Activated naive CD4-positive, alpha-beta T cell treated with anti-CD3 and anti-CD28 coated beads, Interleukin-2, amount 50 U/mL, for 72 hours (primary cell): ENCODE data around the gene IQCF6. TPM values are rescaled to one million over a fixed set of nuclear protein-coding genes. Genes with fewer than 3 reads are reported as not detected.
A peak's percentile ranks its signal among the peaks of the same experiment; 100 is the strongest.

Experiments
- ATAC-seq, 2 donors: fragments of 150-1000 bp; cut with Tn5 transposase; 2 replicates each; pipeline ENCODE4 v1.10.0; 2021; ENCODE audit warnings: mild to moderate bottlenecking in 2 of 2, moderate library complexity in 2 of 2
- DNase-seq, 2 donors: peaks; one replicate each; pipeline ENCODE4 v3.0.0; 2021 to 2022; ENCODE audit warnings: low spot score in 2 of 2
- H3K27ac Mint-ChIP-seq, 2 donors: one replicate each; pipeline ENCODE4 v1.8.0; 2022; ENCODE audit warnings: mild to moderate bottlenecking in 2 of 2, mixed read lengths in 2 of 2
- H3K36me3 Mint-ChIP-seq, 2 donors: one replicate each; pipeline ENCODE4 v1.8.0; 2022; ENCODE audit warnings: mixed read lengths in 2 of 2
- H3K9me3 Mint-ChIP-seq, 2 donors: one replicate each; pipeline ENCODE4 v1.8.0; 2022; ENCODE audit warnings: mixed read lengths in 2 of 2
- total RNA-seq, 2 donors: library from RNA; stranded (reverse); gene quantifications; one replicate each; pipeline ENCODE4 v1.2.3, GENCODE V29; 2022

IQCF6 gene
- not detected for total RNA-seq

- Mint-ChIP-seq H3K27ac (peak within 1 kb of the TSS in 1 of 2 donors; percentile 40), H3K9me3 (no peaks in the 10 kb centered on the region), H3K36me3 (no peaks in the 10 kb centered on the region)
- DNase-seq (no peak), ATAC-seq (no peak)
These were observed at the start of gene IQCF6 for GRCh38 chr3:51779137-51779536. Gene IQCF6 (minus strand): TSS chr3:51779237. CDS start chr3:51779224, 13 bp downstream.

GRCh38 chr3:51828297-51828696 lies 49.3 kb upstream of the IQCF6 start:
- peaks cover 6 to 19% of the 10 kb centered on the region in 2 donors for H3K9me3 Mint-ChIP-seq
- ATAC-seq: no peak
- H3K36me3 Mint-ChIP-seq: peaks cover 11 to 16% of the 10 kb centered on the region in 2 donors
- no peak overlapping the region for H3K27ac Mint-ChIP-seq
- no peak for DNase-seq

GRCh38 chr3:51819709-51820406 lies 40.8 kb upstream of the IQCF6 start:
- Mint-ChIP-seq H3K36me3 (peaks cover 4 to 6% of the 10 kb centered on the region in 2 donors), H3K27ac (no peak overlapping the region), H3K9me3 (peaks cover 7 to 14% of the 10 kb centered on the region in 2 donors)
- DNase-seq (peak in 1 of 2 donors; percentile 24), ATAC-seq (no peak)

GRCh38 chr3:51819151-51819550 lies 40.1 kb upstream of the IQCF6 start:
- Mint-ChIP-seq H3K27ac (no peak overlapping the region), H3K36me3 (peaks cover 4 to 6% of the 10 kb centered on the region in 2 donors), H3K9me3 (peaks cover 7 to 14% of the 10 kb centered on the region in 2 donors)
- DNase-seq (no peak), ATAC-seq (no peak)

GRCh38 chr3:51817375-51817774 lies 38.3 kb upstream of the IQCF6 start:
- ATAC-seq: peak in 1 of 2 donors; percentile 33
- H3K27ac Mint-ChIP-seq: no peak overlapping the region
- DNase-seq: no peak
- peaks cover 4 to 6% of the 10 kb centered on the region in 2 donors for H3K36me3 Mint-ChIP-seq
- H3K9me3 Mint-ChIP-seq: peaks cover 4 to 9% of the 10 kb centered on the region in 2 donors

GRCh38 chr3:51816723-51817122 lies 37.7 kb upstream of the IQCF6 start:
- no peak for ATAC-seq
- H3K9me3 Mint-ChIP-seq: peaks cover 2 to 7% of the 10 kb centered on the region in 2 donors
- DNase-seq: no peak
- H3K27ac Mint-ChIP-seq: no peak overlapping the region
- H3K36me3 Mint-ChIP-seq: peaks cover 2 to 3% of the 10 kb centered on the region in 2 donors

- no peaks in the 10 kb centered on the region for H3K36me3 Mint-ChIP-seq
- peaks cover 0 to under 1% of the 10 kb centered on the region in 2 donors for H3K9me3 Mint-ChIP-seq
- no peak overlapping the region for H3K27ac Mint-ChIP-seq
- ATAC-seq (no peak), DNase-seq (no peak)
These were observed 36.6 kb upstream of the IQCF6 start for GRCh38 chr3:51815614-51816013.

- H3K27ac Mint-ChIP-seq: no peak overlapping the region
- H3K36me3 Mint-ChIP-seq: no peaks in the 10 kb centered on the region
- no peak for ATAC-seq
- no peaks in the 10 kb centered on the region for H3K9me3 Mint-ChIP-seq
- DNase-seq: no peak
These were observed 35.0 kb upstream of the IQCF6 start for GRCh38 chr3:51814034-51814433.

- H3K9me3 Mint-ChIP-seq: no peaks in the 10 kb centered on the region
- H3K36me3 Mint-ChIP-seq: no peaks in the 10 kb centered on the region
- DNase-seq (no peak), ATAC-seq (no peak)
- H3K27ac Mint-ChIP-seq: no peak overlapping the region
These were observed 34.5 kb upstream of the IQCF6 start for GRCh38 chr3:51813539-51813938.

- no peak for ATAC-seq
- DNase-seq: no peak
- H3K27ac Mint-ChIP-seq: no peak overlapping the region
- H3K9me3 Mint-ChIP-seq: peaks cover 0 to 6% of the 10 kb centered on the region in 2 donors
- no peaks in the 10 kb centered on the region for H3K36me3 Mint-ChIP-seq
These were observed 29.9 kb upstream of the IQCF6 start for GRCh38 chr3:51808934-51809333.

GRCh38 chr3:51802106-51802703 lies 23.2 kb upstream of the IQCF6 start:
- DNase-seq (no peak), ATAC-seq (peak in 1 of 2 donors; percentile 75)
- Mint-ChIP-seq H3K36me3 (no peaks in the 10 kb centered on the region), H3K27ac (no peak overlapping the region), H3K9me3 (no peaks in the 10 kb centered on the region)

GRCh38 chr3:51800750-51801125 lies 21.7 kb upstream of the IQCF6 start:
- H3K27ac Mint-ChIP-seq: no peak overlapping the region
- H3K36me3 Mint-ChIP-seq: no peaks in the 10 kb centered on the region
- H3K9me3 Mint-ChIP-seq: no peaks in the 10 kb centered on the region
- no peak for ATAC-seq
- no peak for DNase-seq

- peak in 1 of 2 donors; percentile 62 for DNase-seq
These were observed 21.1 kb upstream of the IQCF6 start for GRCh38 chr3:51799879-51800749.

GRCh38 chr3:51798411-51798963 lies 19.4 kb upstream of the IQCF6 start:
- Mint-ChIP-seq H3K36me3 (no peaks in the 10 kb centered on the region), H3K9me3 (no peaks in the 10 kb centered on the region), H3K27ac (peak overlapping the region in 1 of 2 donors; percentile 58)
- DNase-seq (no peak), ATAC-seq (no peak)

More at GRCh38 chr3:51799879-51800749, 21.1 kb upstream of the IQCF6 start:
- Mint-ChIP-seq H3K27ac (no peak overlapping the region), H3K36me3 (no peaks in the 10 kb centered on the region), H3K9me3 (no peaks in the 10 kb centered on the region)
- ATAC-seq: peak; percentile 31 to 53

- ATAC-seq: peak; percentile 18 to 85
- Mint-ChIP-seq H3K9me3 (no peaks in the 10 kb centered on the region), H3K36me3 (no peaks in the 10 kb centered on the region), H3K27ac (no peak overlapping the region)
- DNase-seq: no peak
These were observed 17.8 kb upstream of the IQCF6 start for GRCh38 chr3:51796854-51797253.

- no peak for ATAC-seq
- Mint-ChIP-seq H3K9me3 (no peaks in the 10 kb centered on the region), H3K27ac (no peak overlapping the region), H3K36me3 (no peaks in the 10 kb centered on the region)
- no peak for DNase-seq
These were observed 15.2 kb upstream of the IQCF6 start for GRCh38 chr3:51794206-51794605.

GRCh38 chr3:51792206-51792605 lies 13.2 kb upstream of the IQCF6 start:
- H3K27ac Mint-ChIP-seq: no peak overlapping the region
- no peaks in the 10 kb centered on the region for H3K9me3 Mint-ChIP-seq
- DNase-seq: no peak
- ATAC-seq: no peak
- no peaks in the 10 kb centered on the region for H3K36me3 Mint-ChIP-seq
